HepG2 (cell line): ENCODE data around the gene SOAT2. TPM values are rescaled to one million over a fixed set of nuclear protein-coding genes. Genes with fewer than 3 reads are reported as not detected.

Experiments used
- DNMT3B ChIP-seq: conservative IDR thresholded peaks from 2 replicates; pipeline ENCODE4 v1.6.1; 2016; ENCODE audit warnings: missing biosample characterization, control low read depth
- GZF1 ChIP-seq: sonication (generic); formaldehyde crosslinking; IDR thresholded peaks from 2 replicates; pipeline ENCODE4 v1.5.1; 2020; ENCODE audit warnings: mild to moderate bottlenecking, missing genetic modification reagents
- LRRFIP1 ChIP-seq: sonication (generic); formaldehyde crosslinking; conservative IDR thresholded peaks from 2 replicates; pipeline ENCODE4 v1.4.0; 2020; ENCODE audit warnings: missing genetic modification reagents
- NFYB ChIP-seq: sonication (generic); formaldehyde crosslinking; IDR thresholded peaks from 2 replicates; pipeline ENCODE4 v1.4.0; 2020; ENCODE audit warnings: missing genetic modification reagents
- RERE ChIP-seq: IDR thresholded peaks from 2 replicates; pipeline ENCODE4 v1.6.1; 2016; ENCODE audit warnings: low read depth, missing genetic modification reagents, missing compliant biosample characterization
- SRY ChIP-seq: sonication (generic); formaldehyde crosslinking; IDR thresholded peaks from 2 replicates; pipeline ENCODE4 v1.8.0; 2022; ENCODE audit warnings: mild to moderate bottlenecking, missing genetic modification reagents
- STAT5B ChIP-seq: sonication (generic); formaldehyde crosslinking; IDR thresholded peaks from 2 replicates; pipeline ENCODE4 v1.4.0; 2020; ENCODE audit warnings: missing genetic modification reagents
- TARDBP ChIP-seq: sonication (generic); formaldehyde crosslinking; IDR thresholded peaks from 2 replicates; pipeline ENCODE4 v1.8.0; 2022; ENCODE audit warnings: mild to moderate bottlenecking, missing genetic modification reagents
- ZC3H4 ChIP-seq: sonication (generic); formaldehyde crosslinking; IDR thresholded peaks from 2 replicates; pipeline ENCODE4 v1.4.0; 2020; ENCODE audit warnings: missing genetic modification reagents, borderline replicate concordance
- ZNF337 ChIP-seq: sonication (generic); formaldehyde crosslinking; IDR thresholded peaks from 2 replicates; pipeline ENCODE4 v1.5.1; 2020; ENCODE audit warnings: missing genetic modification reagents, low read depth, mild to moderate bottlenecking, borderline replicate concordance
- ZNF558 ChIP-seq: sonication (generic); formaldehyde crosslinking; IDR thresholded peaks from 2 replicates; pipeline ENCODE4 v1.9.0; 2022; ENCODE audit warnings: mild to moderate bottlenecking, missing genetic modification reagents, borderline replicate concordance
- ZNF777 ChIP-seq: sonication (generic); formaldehyde crosslinking; IDR thresholded peaks from 2 replicates; pipeline ENCODE4 v1.4.0; 2020; ENCODE audit warnings: missing genetic modification reagents
- ZNF883 ChIP-seq: sonication (generic); formaldehyde crosslinking; IDR thresholded peaks from 2 replicates; pipeline ENCODE4 v1.5.1; 2020; ENCODE audit warnings: mild to moderate bottlenecking, missing genetic modification reagents; ENCODE audit errors: not compliant biosample characterization
- polyA plus RNA-seq, 8 experiments: library from polyadenylated mRNA; depleted of rRNA in 3 of 8; stranded (reverse) in 7 of 8; unstranded in 1 of 8; fragments of >200 nt; fragmentation: Illumina TruSeq in 4 of 8; extraction: Trizol in 4 of 8; gene quantifications; 2 replicates each; pipeline versions ENCODE4 v1.2.1 to v1.2.3, GENCODE V29; 2011 to 2016; ENCODE audit warnings: low read depth in 4 of 8, missing spikeins in 1 of 8, mixed read lengths in 1 of 8; ENCODE audit not compliant: insufficient read depth in 1 of 8
- total RNA-seq, 5 experiments: library from RNA; depleted of rRNA; stranded (reverse); fragments of >200 nt; fragmentation: Illumina TruSeq; extraction: Trizol; gene quantifications; 2 replicates each; pipeline ENCODE4 v1.2.3, GENCODE V29; 2016; ENCODE audit warnings: low read depth in 1 of 5
- TF ChIP-seq, protein P1 (sequence below), 2 experiments: sonication (generic) in 1 of 2; formaldehyde crosslinking in 1 of 2; IDR thresholded peaks; 2 replicates each; pipeline versions ENCODE4 v1.6.1 to v1.9.0; 2014 to 2022; ENCODE audit warnings: antibody characterized with exemption in 1 of 2, borderline replicate concordance in 1 of 2, inconsistent platforms in 1 of 2, low read depth in 1 of 2, missing genetic modification reagents in 1 of 2

Gene SOAT2
- total and polyA plus RNA-seq, 2 of the 13 experiments (the other 11 are each of a cell fraction or from before 2014, with no cell fraction given): 14.9 to 108 TPM

GRCh38 chr12:53097564-53098353 lies 5.5 kb upstream of the SOAT2 start, which contains the start of gene IGFBP6 (continued):
- TF ChIP-seq RERE (CRISPR knock-in tag): no peak
- TF ChIP-seq, protein P1, sequence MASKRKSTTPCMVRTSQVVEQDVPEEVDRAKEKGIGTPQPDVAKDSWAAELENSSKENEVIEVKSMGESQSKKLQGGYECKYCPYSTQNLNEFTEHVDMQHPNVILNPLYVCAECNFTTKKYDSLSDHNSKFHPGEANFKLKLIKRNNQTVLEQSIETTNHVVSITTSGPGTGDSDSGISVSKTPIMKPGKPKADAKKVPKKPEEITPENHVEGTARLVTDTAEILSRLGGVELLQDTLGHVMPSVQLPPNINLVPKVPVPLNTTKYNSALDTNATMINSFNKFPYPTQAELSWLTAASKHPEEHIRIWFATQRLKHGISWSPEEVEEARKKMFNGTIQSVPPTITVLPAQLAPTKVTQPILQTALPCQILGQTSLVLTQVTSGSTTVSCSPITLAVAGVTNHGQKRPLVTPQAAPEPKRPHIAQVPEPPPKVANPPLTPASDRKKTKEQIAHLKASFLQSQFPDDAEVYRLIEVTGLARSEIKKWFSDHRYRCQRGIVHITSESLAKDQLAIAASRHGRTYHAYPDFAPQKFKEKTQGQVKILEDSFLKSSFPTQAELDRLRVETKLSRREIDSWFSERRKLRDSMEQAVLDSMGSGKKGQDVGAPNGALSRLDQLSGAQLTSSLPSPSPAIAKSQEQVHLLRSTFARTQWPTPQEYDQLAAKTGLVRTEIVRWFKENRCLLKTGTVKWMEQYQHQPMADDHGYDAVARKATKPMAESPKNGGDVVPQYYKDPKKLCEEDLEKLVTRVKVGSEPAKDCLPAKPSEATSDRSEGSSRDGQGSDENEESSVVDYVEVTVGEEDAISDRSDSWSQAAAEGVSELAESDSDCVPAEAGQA (IDR thresholded peaks at IDR 0.05; ENCODE audit: low read depth): no peak
- TF ChIP-seq, protein P1 (CRISPR knock-in tag; IDR thresholded peaks at IDR 0.05; ENCODE audit: borderline replicate concordance): no peak
- TF ChIP-seq ZNF337 (CRISPR knock-in tag): no peak
- no peak for TF ChIP-seq NFYB (CRISPR knock-in tag)
- no peak for TF ChIP-seq ZNF883 (CRISPR knock-in tag)
- no peak for TF ChIP-seq ZNF558
- TF ChIP-seq SRY (CRISPR knock-in tag): no peak
- peak; percentile 52; the same call in 1 of the 2 replicates for TF ChIP-seq ZNF777 (CRISPR knock-in tag)
- TF ChIP-seq DNMT3B (CRISPR knock-in tag): no peak
- no peak for TF ChIP-seq ZC3H4
- no peak for TF ChIP-seq GZF1
- TF ChIP-seq TARDBP (CRISPR knock-in tag): no peak
- no peak for TF ChIP-seq LRRFIP1 (CRISPR knock-in tag)
- TF ChIP-seq STAT5B (CRISPR knock-in tag): no peak
